GM10266 (cell line): ENCODE results near the gene S1PR5.
"Not testable (repeated sequence)": the region's sequence is repeated elsewhere in the genome, so short reads cannot be mapped to it uniquely, and the experiment has no call there.

Experiments used
- DNase-seq: peaks from one replicate; pipeline ENCODE4 v3.0.0; 2012; ENCODE audit errors: extremely low spot score
- TF ChIP-seq, protein P1 (sequence below): IDR thresholded peaks from 2 replicates; pipeline ENCODE4 v1.5.1; 2012; ENCODE audit warnings: mild to moderate bottlenecking, low read depth; ENCODE audit not compliant: control insufficient read depth, insufficient read depth; ENCODE audit errors: missing control alignments

S1PR5 gene

DNA sequence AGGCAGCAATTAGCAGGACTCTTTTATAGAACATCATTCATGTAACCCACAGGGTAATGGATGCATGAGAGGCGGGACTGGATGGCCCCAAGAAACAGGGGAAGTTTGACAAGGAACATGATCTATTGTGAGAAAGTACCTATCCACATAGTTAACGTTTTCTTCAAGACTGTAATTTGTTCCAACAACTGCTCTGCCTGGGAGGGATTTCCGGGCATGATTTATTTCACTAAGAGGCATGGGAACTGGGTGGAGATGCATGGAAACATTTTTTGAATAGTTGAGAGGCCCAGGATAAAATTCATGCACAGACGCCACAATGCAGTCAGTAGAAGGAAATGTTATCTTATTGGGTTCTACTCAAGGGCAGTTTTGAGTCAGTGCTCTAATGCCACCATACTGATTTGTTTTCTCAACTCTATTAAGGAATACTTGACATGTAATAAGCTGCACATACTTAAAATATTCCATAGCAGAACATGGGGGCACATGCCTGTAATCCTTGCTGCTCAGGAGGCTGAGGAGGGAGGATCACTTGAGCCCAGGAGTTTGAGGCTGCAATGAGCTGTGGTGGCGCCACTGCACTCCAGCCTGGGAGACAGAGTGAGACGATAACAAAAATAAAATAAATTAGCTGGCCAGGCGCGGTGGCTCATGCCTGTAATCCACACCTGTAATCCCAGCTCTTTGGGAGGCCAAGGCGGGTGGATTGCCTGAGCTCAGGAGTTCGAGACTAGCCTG lies 16.6 kb upstream of the S1PR5 start:
- DNase-seq = peak; percentile 3
- TF ChIP-seq, protein P1, sequence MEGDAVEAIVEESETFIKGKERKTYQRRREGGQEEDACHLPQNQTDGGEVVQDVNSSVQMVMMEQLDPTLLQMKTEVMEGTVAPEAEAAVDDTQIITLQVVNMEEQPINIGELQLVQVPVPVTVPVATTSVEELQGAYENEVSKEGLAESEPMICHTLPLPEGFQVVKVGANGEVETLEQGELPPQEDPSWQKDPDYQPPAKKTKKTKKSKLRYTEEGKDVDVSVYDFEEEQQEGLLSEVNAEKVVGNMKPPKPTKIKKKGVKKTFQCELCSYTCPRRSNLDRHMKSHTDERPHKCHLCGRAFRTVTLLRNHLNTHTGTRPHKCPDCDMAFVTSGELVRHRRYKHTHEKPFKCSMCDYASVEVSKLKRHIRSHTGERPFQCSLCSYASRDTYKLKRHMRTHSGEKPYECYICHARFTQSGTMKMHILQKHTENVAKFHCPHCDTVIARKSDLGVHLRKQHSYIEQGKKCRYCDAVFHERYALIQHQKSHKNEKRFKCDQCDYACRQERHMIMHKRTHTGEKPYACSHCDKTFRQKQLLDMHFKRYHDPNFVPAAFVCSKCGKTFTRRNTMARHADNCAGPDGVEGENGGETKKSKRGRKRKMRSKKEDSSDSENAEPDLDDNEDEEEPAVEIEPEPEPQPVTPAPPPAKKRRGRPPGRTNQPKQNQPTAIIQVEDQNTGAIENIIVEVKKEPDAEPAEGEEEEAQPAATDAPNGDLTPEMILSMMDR = no peak

DNA sequence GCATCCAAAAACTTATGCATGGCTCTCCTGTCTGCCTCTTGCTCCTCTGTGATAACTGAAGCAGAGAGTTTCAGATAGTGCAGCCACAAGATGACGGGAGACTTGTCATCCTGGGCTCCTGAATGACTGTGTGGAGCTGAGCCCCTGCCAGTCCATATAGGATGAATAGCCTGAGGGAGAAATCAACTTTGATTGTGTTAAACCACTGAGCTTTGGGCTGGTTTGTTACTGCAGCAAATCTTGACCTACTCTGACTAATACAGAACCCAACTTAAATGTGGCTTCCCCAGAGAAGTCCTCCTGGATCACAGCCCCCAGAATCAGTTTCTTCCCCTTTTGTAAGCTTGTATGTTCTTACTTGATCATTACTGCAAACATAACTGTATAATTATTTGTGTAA lies 15.2 kb upstream of the S1PR5 start:
- DNase-seq = no peak
- TF ChIP-seq, protein P1 = no peak

DNA sequence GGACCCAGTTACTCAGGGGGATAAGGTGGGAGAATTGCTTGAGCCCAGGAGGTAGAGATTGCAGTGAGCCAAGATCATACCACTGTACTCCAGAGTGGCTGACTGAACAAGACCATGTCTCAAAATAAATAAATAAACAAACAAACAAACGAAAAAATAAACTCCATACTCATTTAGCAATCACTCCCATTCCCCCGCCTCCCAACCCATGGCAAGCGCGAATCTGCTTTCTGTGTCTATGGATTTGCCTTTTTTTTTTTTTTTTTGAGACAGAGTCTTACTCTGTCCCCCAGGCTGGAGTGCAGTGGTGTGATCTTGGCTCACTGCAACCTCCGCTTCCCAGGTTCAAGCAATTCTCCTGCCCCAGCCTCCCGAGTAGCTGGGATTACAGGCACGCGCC lies 9.6 kb upstream of the S1PR5 start:
- DNase-seq = not testable (repeated sequence)

DNA sequence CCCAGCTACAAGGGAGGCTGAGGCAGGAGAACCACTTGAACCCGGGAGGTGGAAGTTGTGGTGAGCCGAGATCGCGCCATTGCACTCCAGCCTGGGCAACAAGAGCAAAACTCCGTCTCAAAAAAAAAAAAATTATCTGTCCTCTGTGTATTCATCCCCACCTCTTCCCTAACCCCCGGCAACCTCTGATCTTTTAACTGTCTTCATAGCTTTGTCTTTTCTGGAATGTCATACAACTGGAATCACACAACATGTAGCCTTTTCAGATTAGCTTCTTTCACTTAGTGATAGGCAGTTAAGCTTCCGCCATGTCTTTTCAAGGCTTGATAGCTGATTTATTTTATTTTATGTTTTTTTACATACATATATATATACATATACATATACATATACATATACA lies 8.4 kb upstream of the S1PR5 start:
- TF ChIP-seq, protein P1 = no peak
- DNase-seq = no peak

DNA sequence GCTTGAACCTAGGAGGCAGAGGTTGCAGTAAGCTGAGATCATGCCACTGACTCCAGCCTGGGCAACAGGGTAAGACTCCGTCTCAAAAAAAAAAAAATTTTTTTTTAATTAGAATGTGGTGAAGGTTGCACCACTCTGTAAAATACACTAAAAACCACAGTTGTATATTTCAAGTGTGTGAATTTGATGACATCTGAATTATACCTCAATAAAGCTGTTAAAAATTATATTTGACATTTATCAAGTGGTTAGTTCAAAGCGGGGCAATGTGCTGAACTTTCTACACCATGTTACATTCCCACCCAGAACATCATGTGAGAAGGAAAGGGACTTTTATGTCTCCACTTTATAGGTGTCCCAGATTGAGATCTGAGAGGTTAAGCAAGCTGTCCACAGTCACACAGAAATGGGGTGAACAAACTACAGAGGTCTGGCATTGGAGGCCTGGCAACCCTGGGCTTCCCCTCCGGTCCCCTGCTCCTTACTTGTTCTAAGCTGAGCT lies 5.9 kb upstream of the S1PR5 start:
- no peak for DNase-seq
- TF ChIP-seq, protein P1 = no peak

- TF ChIP-seq, protein P1 = no peak
- DNase-seq = peak; percentile 1
These were observed 4.4 kb upstream of the S1PR5 start for GRCh38 chr19:10521461-10522171.

DNA sequence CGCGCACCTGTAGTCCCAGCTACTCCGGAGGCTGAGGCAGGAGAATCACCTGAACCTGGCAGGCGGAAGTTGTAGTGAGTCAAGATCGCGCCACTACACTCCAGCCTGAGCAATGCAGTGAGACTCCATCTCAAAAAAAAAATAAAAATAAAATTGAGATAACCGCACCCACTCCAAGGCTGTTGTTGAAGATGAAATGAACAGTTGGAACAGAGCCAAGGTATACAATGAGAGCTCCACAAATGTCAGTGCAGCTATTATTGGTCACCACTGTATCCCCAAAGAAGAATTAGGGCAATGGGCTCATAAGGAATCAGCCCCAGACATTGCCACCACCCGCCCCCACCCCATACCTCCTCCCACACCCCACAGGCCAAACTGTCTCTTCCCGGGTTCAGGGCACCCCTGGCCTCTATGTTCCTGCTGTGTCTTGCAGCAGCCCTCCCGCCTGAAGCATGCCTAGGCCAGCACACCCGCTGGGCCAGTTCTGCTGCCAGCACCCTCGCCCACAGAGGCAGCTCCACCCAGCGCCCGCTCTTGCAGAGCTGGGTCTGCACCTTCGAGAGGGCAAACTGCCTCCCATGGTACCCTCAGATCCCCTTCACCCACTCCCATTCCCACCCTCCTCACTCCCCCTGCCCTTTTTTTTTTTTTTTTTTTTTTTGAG lies 3.5 kb upstream of the S1PR5 start:
- TF ChIP-seq, protein P1 = no peak
- DNase-seq = peak; percentile 10
